ACC112 (cell line): ENCODE results near the gene MYO16.

ENCODE experiments used
- H2AFZ ChIP-seq: fragments of 200-600 bp; sonication (generic); one replicate; pipeline ENCODE4 v1.6.0; 2017; ENCODE audit warnings: antibody characterized with exemption, low read length; ENCODE audit not compliant: unreplicated experiment
- H3K27ac ChIP-seq: fragments of 200-600 bp; sonication (generic); 2 replicates; pipeline ENCODE4 v1.5.1; 2014; ENCODE audit warnings: low read depth, mild to moderate bottlenecking, antibody characterized with exemption, low read length, moderate library complexity
- H3K27me3 ChIP-seq: fragments of 200-600 bp; sonication (generic); 2 replicates; pipeline ENCODE4 v1.6.1; 2014; ENCODE audit warnings: mild to moderate bottlenecking, antibody characterized with exemption, low read length, moderate library complexity, mixed read lengths; ENCODE audit not compliant: insufficient read depth
- H3K36me3 ChIP-seq: fragments of 200-600 bp; sonication (generic); 2 replicates; pipeline ENCODE4 v1.6.1; 2016; ENCODE audit warnings: mild to moderate bottlenecking, antibody characterized with exemption, low read length, moderate library complexity, mixed read lengths; ENCODE audit not compliant: insufficient read depth
- H3K4me1 ChIP-seq: fragments of 200-600 bp; sonication (generic); one replicate; pipeline ENCODE4 v1.6.1; 2016; ENCODE audit warnings: low read length, mixed read lengths; ENCODE audit not compliant: insufficient read depth, unreplicated experiment, control insufficient read depth
- H3K4me3 ChIP-seq: fragments of 200-600 bp; sonication (generic); 2 replicates; pipeline ENCODE4 v1.5.1; 2014; ENCODE audit warnings: mild to moderate bottlenecking, low read depth, low read length
- H3K79me2 ChIP-seq: fragments of 200-600 bp; sonication (generic); one replicate; pipeline ENCODE4 v1.6.0; 2016; ENCODE audit warnings: low read length; ENCODE audit not compliant: control insufficient read depth, unreplicated experiment, insufficient read depth

MYO16 gene

GRCh38 chr13:108859197-108860012 lies 230.0 kb downstream of the MYO16 start:
- H3K4me1 ChIP-seq = peaks cover 3% of the 10 kb centered on the region
- peak overlapping the region; percentile 36 for H3K27ac ChIP-seq
- H3K4me3 ChIP-seq = peak overlapping the region; percentile 67
- no peaks in the 10 kb centered on the region for H3K27me3 ChIP-seq
- no peaks in the 10 kb centered on the region for H3K79me2 ChIP-seq
- H2AFZ ChIP-seq = peak overlapping the region; percentile 37
- H3K36me3 ChIP-seq = no peaks in the 10 kb centered on the region

- H3K27me3 ChIP-seq = no peaks in the 10 kb centered on the region
- no peaks in the 10 kb centered on the region for H3K36me3 ChIP-seq
- no peak overlapping the region for H3K4me3 ChIP-seq
- no peaks in the 10 kb centered on the region for H3K79me2 ChIP-seq
- no peak overlapping the region for H2AFZ ChIP-seq
- H3K27ac ChIP-seq = no peak overlapping the region
- H3K4me1 ChIP-seq = peaks cover 3% of the 10 kb centered on the region
Measured at GRCh38 chr13:108860418-108860817, 231.0 kb downstream of the MYO16 start.

DNA sequence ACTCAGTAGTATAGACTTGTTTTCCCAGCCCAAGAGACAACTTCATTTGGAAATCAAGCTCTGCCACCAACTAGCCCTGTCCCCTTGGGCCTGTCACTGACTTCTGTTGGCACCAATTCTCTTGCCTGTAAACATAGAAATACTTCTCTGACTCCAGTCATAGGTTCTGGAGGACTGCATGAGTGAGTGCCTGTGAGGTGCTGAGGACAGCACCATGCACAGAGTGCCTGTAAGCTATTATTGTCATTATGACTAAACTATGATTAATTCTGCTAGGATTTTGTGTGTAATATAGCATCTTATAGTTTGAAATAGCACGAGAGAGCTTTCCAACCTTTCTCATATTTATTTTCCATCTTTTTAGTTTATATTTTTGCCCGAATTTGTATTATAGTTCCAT lies 247.9 kb downstream of the MYO16 start:
- Histone ChIP-seq H3K4me3 (no peak overlapping the region), H3K36me3 (no peaks in the 10 kb centered on the region), H3K79me2 (no peaks in the 10 kb centered on the region), H3K27ac (no peak overlapping the region), H2AFZ (no peak overlapping the region), H3K27me3 (peaks cover 3% of the 10 kb centered on the region; the same call in 1 of the 2 replicates), H3K4me1 (no peaks in the 10 kb centered on the region)

DNA sequence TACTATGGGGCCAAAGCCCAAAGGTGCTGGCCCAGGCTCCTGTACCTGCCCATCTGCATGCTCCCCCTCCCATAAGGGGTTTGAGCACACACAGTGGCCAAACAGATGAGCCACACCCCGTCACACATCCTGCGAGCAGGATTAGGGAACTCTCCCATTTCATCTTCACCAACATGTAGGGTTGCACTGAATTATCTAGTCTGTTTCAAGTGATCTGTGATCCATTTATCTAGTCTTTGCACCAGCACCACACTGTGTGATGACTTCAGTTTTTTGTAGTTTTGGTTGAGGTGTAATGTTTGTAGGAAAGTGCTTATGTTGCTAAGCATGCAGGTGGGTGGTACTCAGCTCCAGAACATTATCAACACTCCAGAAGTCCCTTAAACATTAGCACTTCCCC lies 249.3 kb downstream of the MYO16 start:
- H3K27ac ChIP-seq = no peak overlapping the region
- H3K79me2 ChIP-seq = no peaks in the 10 kb centered on the region
- H3K4me1 ChIP-seq = no peaks in the 10 kb centered on the region
- no peaks in the 10 kb centered on the region for H3K36me3 ChIP-seq
- H2AFZ ChIP-seq = no peak overlapping the region
- no peak overlapping the region for H3K4me3 ChIP-seq
- H3K27me3 ChIP-seq = peaks cover 6% of the 10 kb centered on the region; the same call in 1 of the 2 replicates

DNA sequence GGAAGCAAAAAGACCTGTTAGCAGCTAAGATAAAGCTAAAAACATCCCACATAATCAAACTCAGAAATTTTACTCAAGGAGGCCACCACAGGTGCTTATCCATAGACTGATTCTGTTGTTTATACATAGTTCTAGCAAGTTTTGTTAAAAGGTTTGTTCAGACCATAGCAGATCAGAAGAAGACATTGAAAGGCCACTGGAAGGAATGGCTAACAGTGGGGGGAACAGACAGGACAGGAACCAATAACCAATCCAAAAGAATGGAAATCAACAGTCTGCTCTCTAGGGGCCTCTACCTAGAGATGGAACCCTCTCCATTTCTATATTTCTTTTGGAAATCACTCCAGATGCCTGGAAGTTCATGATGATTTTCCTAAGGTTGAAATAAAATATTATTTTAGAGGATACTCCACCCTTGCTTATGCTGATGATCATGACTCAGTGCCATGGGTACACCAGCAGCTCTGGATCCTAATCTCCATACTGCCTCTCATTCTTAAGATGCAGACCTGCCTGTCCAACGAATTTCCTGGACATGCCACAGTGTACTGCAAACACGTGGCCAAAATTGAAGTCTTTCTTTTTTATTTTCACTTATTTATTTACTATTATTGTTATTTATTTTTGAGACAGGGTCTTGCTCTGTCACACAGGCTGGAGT lies 260.0 kb downstream of the MYO16 start:
- no peaks in the 10 kb centered on the region for H3K79me2 ChIP-seq
- H3K27me3 ChIP-seq = no peaks in the 10 kb centered on the region
- H3K4me1 ChIP-seq = no peaks in the 10 kb centered on the region
- no peak overlapping the region for H3K4me3 ChIP-seq
- H3K36me3 ChIP-seq = no peaks in the 10 kb centered on the region
- H2AFZ ChIP-seq = no peak overlapping the region
- no peak overlapping the region for H3K27ac ChIP-seq

GRCh38 chr13:108895220-108895704 lies 265.9 kb downstream of the MYO16 start:
- Histone ChIP-seq H2AFZ (no peak overlapping the region), H3K79me2 (no peaks in the 10 kb centered on the region), H3K27me3 (0 out of 2 replicates have a peak, but pooled peaks cover 5% of the 10 kb centered on the region), H3K4me3 (no peak overlapping the region), H3K4me1 (no peaks in the 10 kb centered on the region), H3K27ac (no peak overlapping the region), H3K36me3 (no peaks in the 10 kb centered on the region)

DNA sequence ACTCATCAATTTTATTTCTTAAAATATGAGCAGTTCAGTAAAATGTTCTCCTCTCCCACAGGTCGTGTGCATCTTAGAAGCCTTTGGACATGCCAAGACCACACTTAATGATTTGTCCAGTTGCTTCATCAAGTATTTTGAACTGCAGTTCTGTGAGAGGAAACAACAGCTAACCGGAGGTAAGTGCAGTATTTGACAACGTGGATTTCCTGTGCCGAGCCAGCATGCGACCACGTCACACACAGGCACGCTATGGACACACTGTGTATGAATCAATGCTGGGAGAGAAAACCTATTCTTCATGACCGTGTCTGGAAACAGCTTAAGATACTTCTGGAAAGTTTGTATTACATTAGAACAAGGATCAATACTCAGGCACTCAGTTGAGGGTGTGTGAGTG lies 268.5 kb downstream of the MYO16 start:
- Histone ChIP-seq H3K4me1 (no peaks in the 10 kb centered on the region), H3K4me3 (no peak overlapping the region), H3K27ac (no peak overlapping the region), H2AFZ (no peak overlapping the region), H3K27me3 (0 out of 2 replicates have a peak, but pooled peaks cover 5% of the 10 kb centered on the region), H3K79me2 (no peaks in the 10 kb centered on the region), H3K36me3 (no peaks in the 10 kb centered on the region)

DNA sequence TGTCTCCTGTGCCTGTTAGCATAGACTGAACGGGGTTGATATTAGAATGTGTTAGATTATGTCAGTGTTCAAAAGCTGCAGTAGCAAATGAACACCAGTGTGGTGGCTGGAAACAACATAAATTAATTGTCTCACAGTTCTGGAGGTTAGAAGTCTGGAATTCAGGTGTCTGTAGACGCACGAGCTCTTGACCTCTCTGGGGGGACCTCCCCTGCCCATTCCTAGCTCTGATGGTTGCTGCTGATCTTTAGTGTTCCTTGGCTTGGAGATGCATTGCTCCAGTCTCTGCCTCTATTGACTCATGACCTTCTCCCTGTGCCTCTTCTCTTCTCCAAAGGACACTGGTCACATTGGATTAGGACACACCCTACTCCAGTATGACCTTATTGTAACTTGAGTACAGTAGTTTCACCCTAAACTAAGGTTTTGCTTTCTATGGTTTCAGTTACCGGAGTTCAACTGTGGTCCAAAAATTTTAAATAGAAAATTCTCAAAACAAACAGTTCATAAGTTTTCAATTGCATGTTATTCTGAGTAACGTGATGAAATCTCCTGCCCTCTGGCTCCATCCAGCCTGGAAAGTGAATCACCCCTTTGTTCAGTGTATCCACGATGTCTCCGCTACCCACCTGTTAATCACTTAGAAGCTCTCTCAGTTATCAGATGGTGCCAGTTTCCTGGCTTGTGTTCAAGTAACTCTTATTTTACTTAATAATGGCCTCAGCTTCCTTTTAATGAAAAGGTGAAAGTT lies 273.2 kb downstream of the MYO16 start:
- Histone ChIP-seq H3K36me3 (no peaks in the 10 kb centered on the region), H3K27me3 (no peaks in the 10 kb centered on the region), H3K79me2 (no peaks in the 10 kb centered on the region), H3K4me1 (no peaks in the 10 kb centered on the region), H3K27ac (no peak overlapping the region), H3K4me3 (no peak overlapping the region), H2AFZ (no peak overlapping the region)

DNA sequence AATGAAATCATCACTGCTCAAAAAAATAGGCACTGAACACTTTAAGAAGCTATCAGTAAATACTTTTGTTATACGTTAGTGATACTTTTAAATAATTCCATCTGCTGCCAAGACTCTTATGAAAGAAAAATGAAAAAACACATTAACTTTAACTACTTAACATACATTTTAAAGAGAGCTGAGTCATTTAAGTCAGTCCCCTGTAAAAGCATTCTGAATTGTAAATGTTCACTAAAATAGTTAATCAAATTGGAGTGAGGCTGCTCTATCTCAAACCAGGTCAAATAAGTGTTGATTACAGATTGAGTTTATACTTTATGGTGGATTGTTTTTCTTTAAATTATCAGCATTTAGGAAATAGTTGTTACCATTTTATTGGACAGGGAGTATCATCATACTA lies 274.2 kb downstream of the MYO16 start:
- H3K4me1 ChIP-seq = no peaks in the 10 kb centered on the region

GRCh38 chr13:108911807-108912206 lies 282.4 kb downstream of the MYO16 start:
- Histone ChIP-seq H2AFZ (no peak overlapping the region), H3K27me3 (no peaks in the 10 kb centered on the region)

More for the DNA sequence above, 274.2 kb downstream of the MYO16 start:
- Histone ChIP-seq H3K4me3 (no peak overlapping the region), H3K27me3 (no peaks in the 10 kb centered on the region), H2AFZ (no peak overlapping the region), H3K36me3 (no peaks in the 10 kb centered on the region), H3K27ac (no peak overlapping the region), H3K79me2 (no peaks in the 10 kb centered on the region)

More at GRCh38 chr13:108911807-108912206, 282.4 kb downstream of the MYO16 start:
- Histone ChIP-seq H3K79me2 (no peaks in the 10 kb centered on the region), H3K4me3 (no peak overlapping the region), H3K27ac (no peak overlapping the region), H3K4me1 (peaks cover 15% of the 10 kb centered on the region), H3K36me3 (no peaks in the 10 kb centered on the region)
